Measurements from ENCODE around the gene PPM1B.

PPM1B gene

GRCh38 chr2:44190526-44190925 lies 21.9 kb downstream of the PPM1B start:
- Histone ChIP-seq H3K4me3 (ENCODE audit: low read depth, low read length) (no peak overlapping the region), H3K36me3 (ENCODE audit: control insufficient read depth in 2 of 2, insufficient read depth in 1 of 2, low read length in 2 of 2) (no peaks in the 10 kb centered on the region; a peak in 1 of 3 replicates), H3K9me3 (ENCODE audit: control insufficient read depth, insufficient read depth, low read depth, low read length) (no peaks in the 10 kb centered on the region), H3K27ac (ENCODE audit: extremely low read depth, low read depth, low read length) (no peak overlapping the region), H3K4me1 (ENCODE audit: control insufficient read depth, insufficient read depth, low read length) (peaks cover 3% of the 10 kb centered on the region; the same call in 1 of the 2 replicates)
- POLR2A ChIA-PET: no interaction called here
- no peak for TF ChIP-seq ZNF560 (tag by site-specific recombination; IDR thresholded peaks at IDR 0.05; ENCODE audit: borderline replicate concordance)
- no peak for TF ChIP-seq ZBTB21 (tag by site-specific recombination; IDR thresholded peaks at IDR 0.05)
- no peak for TF ChIP-seq PRDM1 (tag by site-specific recombination; IDR thresholded peaks at IDR 0.05)
- TF ChIP-seq TSHZ1 (tag by site-specific recombination; IDR thresholded peaks at IDR 0.05; ENCODE audit: borderline replicate concordance): no peak
- TF ChIP-seq OVOL3 (tag by site-specific recombination; IDR thresholded peaks at IDR 0.05): no peak
- no peak for TF ChIP-seq ZFP3 (tag by site-specific recombination; IDR thresholded peaks at IDR 0.05; ENCODE audit: low read depth)
- TF ChIP-seq ZNF174 (tag by site-specific recombination; IDR thresholded peaks at IDR 0.05): no peak
- TF ChIP-seq MEIS1 (CRISPR knock-in tag; IDR thresholded peaks at IDR 0.05; ENCODE audit: borderline replicate concordance): no peak
- CTCF ChIA-PET: no interaction called here

- POLR2A ChIA-PET: interaction anchor here (0.6 kb wide), 1 partner anchor 22 kb away, joined by 4 read pairs; no protein-coding TSS in a partner anchor
- no peaks in the 10 kb centered on the region for H3K9me3 ChIP-seq (ENCODE audit: control insufficient read depth, insufficient read depth, low read depth, low read length)
- no peaks in the 10 kb centered on the region; a peak in 1 of 3 replicates for H3K36me3 ChIP-seq (ENCODE audit: control insufficient read depth in 2 of 2, insufficient read depth in 1 of 2, low read length in 2 of 2)
- TF ChIP-seq AEBP2 (tag by site-specific recombination; IDR thresholded peaks at IDR 0.05; ENCODE audit: borderline replicate concordance) (no peak), ZNF394 (tag by site-specific recombination; IDR thresholded peaks at IDR 0.05; ENCODE audit: borderline replicate concordance) (no peak), ZBTB20 (tag by site-specific recombination; IDR thresholded peaks at IDR 0.05) (no peak), ZSCAN16 (tag by site-specific recombination; IDR thresholded peaks at IDR 0.05) (no peak), ZNF112 (tag by site-specific recombination; IDR thresholded peaks at IDR 0.05) (no peak), ZNF121 (tag by site-specific recombination; IDR thresholded peaks at IDR 0.05) (no peak)
- H3K4me3 ChIP-seq (ENCODE audit: low read depth, low read length): no peak overlapping the region
- H3K27ac ChIP-seq (ENCODE audit: extremely low read depth, low read depth, low read length): no peak overlapping the region
- no peaks in the 10 kb centered on the region for H3K4me1 ChIP-seq (ENCODE audit: control insufficient read depth, insufficient read depth, low read length)
- CTCF ChIA-PET: no interaction called here
Observed at GRCh38 chr2:44191739-44192138, 23.1 kb downstream of the PPM1B start.

- ChIA-PET CTCF (interaction anchor here (0.6 kb wide), 1 partner anchor 37 kb away, joined by 3 read pairs; no protein-coding TSS in a partner anchor), POLR2A (no interaction called here)
- H3K36me3 ChIP-seq (ENCODE audit: control insufficient read depth in 2 of 2, insufficient read depth in 1 of 2, low read length in 2 of 2): no peaks in the 10 kb centered on the region; a peak in 1 of 3 replicates
- no peaks in the 10 kb centered on the region for H3K9me3 ChIP-seq (ENCODE audit: control insufficient read depth, insufficient read depth, low read depth, low read length)
- no peak overlapping the region for H3K27ac ChIP-seq (ENCODE audit: extremely low read depth, low read depth, low read length)
- no peaks in the 10 kb centered on the region for H3K4me1 ChIP-seq (ENCODE audit: control insufficient read depth, insufficient read depth, low read length)
- TF ChIP-seq ZNF639 (tag by site-specific recombination; IDR thresholded peaks at IDR 0.05) (no peak), CTCF (tag by site-specific recombination; IDR thresholded peaks at IDR 0.05) (no peak), ZNF132 (tag by site-specific recombination; IDR thresholded peaks at IDR 0.05; ENCODE audit: borderline replicate concordance) (no peak), ZNF426 (tag by site-specific recombination; IDR thresholded peaks at IDR 0.05) (no peak)
- H3K4me3 ChIP-seq (ENCODE audit: low read depth, low read length): no peak overlapping the region
Observed at GRCh38 chr2:44192646-44193045, 24.0 kb downstream of the PPM1B start.
